Omental fat pad (tissue), 4 donors: ENCODE results near the gene SLC34A1. TPM values are rescaled to one million over a fixed set of nuclear protein-coding genes. Genes with fewer than 3 reads are reported as not detected.

Experiments
- ATAC-seq: fragments of 150-250 bp; one replicate; pipeline ENCODE4 v1.9.1; 2016; ENCODE audit warnings: mild to moderate bottlenecking, moderate library complexity; ENCODE audit not compliant: low FRiP score
- DNase-seq: peaks from one replicate; pipeline ENCODE4 v3.0.0-alpha.2; 2019; ENCODE audit warnings: low spot score
- total RNA-seq, 4 donors: library from RNA; depleted of rRNA; stranded (reverse); fragments of >200 nt; gene quantifications; one replicate each; pipeline ENCODE4 v1.1.0, GENCODE V29; 2016
- TF ChIP-seq, protein P1 (sequence below), 3 donors: fragments of 450-650 bp; IDR thresholded peaks; one replicate each; pipeline ENCODE4 v1.5.1; 2016 to 2017; ENCODE audit warnings: antibody characterized with exemption in 3 of 3, mild to moderate bottlenecking in 3 of 3, moderate library complexity in 2 of 3

Gene SLC34A1
- total RNA-seq, 4 donors from 2014 or later = not detected

DNA sequence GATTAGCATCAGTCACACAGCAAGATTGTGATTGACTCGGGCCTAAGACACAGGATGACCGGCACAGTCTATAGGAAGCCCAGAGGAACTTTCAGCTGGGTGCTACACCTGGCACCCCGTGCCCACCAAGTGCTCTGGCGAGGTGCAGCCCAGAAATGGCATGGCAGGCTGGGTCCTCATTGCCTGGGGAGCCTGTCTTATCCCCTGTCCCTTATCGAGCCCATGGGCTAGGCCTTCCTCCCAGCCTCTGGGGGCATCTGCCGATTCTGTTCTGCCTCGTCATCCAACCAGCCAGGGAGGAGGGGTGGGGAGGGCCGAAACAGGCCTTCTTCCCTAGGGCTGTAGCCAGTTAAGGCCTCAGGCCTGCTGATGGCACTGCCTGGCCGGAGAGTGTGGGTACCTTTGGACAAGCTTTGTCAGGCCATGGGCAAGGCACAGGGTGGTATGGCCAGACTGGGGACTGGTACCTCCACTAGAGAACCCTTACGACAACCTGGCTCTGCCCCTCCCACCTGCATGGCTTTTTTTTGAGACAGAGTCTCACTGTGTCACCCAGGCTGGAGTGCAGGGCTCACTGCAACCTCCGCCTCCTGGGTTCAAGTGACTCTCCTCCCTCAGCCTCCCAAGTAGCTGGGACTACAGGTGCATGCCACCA lies 43.8 kb downstream of the SLC34A1 start:
- TF ChIP-seq, protein P1, sequence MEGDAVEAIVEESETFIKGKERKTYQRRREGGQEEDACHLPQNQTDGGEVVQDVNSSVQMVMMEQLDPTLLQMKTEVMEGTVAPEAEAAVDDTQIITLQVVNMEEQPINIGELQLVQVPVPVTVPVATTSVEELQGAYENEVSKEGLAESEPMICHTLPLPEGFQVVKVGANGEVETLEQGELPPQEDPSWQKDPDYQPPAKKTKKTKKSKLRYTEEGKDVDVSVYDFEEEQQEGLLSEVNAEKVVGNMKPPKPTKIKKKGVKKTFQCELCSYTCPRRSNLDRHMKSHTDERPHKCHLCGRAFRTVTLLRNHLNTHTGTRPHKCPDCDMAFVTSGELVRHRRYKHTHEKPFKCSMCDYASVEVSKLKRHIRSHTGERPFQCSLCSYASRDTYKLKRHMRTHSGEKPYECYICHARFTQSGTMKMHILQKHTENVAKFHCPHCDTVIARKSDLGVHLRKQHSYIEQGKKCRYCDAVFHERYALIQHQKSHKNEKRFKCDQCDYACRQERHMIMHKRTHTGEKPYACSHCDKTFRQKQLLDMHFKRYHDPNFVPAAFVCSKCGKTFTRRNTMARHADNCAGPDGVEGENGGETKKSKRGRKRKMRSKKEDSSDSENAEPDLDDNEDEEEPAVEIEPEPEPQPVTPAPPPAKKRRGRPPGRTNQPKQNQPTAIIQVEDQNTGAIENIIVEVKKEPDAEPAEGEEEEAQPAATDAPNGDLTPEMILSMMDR (IDR thresholded peaks at IDR 0.05) = no peak
- no peak for ATAC-seq
- no peak for DNase-seq

DNA sequence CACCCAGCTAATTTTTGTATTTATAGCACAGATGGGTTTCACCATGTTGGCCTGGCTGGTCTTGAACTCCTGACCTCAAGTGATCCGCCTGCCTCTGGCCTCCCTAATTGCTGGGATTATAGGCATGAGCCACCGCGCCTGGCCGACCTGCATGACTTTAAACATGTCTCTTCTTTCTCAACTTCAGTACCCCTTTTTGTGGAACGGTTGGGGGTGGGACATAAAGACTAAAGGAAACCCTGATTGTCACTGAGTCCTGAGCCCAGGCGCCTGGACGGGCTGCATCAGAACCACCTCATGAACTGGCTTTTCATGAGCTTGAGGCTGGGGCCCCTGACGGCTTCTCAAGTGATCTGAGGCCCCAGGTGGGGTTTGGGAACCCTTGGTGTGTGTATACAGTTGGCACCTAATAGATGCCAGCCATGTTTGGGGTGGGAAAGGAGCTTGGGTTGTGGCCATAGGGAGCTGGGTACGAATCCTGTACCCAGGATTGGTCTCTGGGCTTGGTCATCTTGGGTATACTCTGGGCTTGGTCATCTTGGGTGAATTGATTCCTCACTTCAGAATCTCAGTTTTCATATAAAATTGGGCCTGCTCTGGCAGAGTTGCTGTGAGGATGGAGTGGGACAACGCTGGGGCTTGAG lies 44.5 kb downstream of the SLC34A1 start:
- ATAC-seq (no peak), DNase-seq (no peak)
- TF ChIP-seq, protein P1 (IDR thresholded peaks at IDR 0.05) = no peak

DNA sequence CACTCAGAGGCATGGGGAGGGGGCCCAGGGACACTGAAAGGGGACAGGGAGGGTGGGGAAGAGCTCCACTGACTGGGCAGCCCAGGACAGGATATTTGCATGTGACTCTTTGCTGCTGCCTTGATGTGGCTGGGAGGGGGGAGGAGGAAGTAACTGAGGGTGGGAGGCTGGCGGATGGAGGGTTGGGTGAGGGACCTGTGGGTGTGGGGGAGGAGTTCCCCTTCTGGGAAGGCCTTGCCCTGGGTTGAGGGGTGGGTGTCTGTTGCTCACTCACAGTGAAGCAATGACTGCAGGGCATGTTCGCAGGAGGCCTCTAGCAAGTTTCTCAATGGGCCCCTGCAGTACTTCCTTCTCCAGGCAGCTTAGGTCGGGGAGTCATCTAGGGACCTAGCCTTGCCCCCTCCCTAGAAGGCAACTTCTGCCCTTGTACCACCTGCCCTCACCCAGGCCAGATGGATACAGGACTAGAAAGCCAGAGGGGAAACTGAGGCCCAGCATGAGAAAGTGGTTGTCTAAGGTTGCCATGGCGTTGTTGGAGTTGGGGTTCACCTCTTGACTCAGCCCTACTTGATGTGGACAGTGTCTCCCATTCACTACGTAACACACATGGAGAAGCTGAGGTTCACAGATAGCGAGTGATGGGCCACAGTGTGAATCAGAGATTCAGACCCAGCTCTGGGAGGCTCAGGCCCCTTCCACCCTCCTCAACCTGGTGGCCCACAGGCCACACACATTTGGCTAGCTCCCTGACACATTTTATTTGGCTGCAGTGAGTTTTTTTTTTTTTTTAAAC lies 45.2 kb downstream of the SLC34A1 start:
- no peak for ATAC-seq
- no peak for DNase-seq
- TF ChIP-seq, protein P1 (IDR thresholded peaks at IDR 0.05) = no peak

DNA sequence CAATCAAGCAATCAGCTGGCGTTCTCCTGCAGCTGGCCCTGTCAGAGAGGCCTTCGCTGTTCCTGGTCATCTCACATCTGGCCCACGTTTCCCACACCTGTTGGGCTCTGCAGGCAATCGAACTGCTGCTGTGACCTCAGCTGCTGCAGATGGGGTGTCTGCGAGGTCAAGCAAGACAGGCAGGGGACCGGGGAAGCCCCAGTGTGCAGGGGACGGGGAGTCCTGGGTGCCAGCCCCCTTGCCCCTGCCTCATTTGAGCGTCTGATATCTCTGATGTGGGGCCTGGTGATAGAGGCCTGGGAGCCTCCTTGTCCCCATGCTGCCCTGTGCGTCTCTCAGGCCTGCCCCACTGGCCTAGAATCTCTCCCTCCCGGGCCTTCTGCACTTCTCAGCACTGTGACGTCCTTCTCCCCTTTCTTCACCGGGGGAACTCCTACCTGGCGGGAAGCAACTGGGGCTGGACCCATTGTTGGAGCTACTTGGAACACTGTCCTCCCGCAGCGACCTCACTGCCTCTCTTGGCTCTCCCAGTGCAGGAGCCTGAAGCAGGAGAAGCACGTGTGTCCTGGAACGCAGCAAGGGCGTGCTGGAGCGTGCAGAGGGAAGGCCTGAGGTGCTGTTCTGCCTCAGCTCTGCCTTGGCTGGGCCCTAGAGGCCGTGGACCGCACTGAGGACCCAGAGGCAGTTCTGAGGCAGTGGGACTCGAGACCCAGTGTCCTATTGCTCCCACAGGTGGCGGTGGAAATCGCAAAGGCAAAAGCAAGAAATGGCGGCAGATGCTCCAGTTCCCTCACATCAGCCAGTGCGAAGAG lies 46.1 kb downstream of the SLC34A1 start:
- DNase-seq (no peak), ATAC-seq (no peak)
- TF ChIP-seq, protein P1 (IDR thresholded peaks at IDR 0.05) = no peak

DNA sequence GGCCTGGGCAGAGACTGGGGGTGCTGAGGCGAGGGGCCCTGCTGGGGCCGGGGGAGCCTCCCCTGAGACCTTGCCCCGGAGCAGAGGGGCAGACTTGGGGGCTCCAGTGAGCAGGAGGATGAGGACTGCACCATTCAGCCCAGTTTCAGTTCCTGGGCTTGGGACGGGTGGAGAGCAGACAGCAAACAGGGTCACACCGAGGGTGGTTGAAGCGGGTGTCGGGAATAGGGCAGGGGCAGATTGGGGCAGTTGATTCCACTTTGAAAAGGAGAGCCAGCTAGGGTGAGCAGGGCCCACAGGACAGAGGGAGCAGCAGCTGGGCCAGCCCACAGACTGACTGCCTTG lies 46.7 kb downstream of the SLC34A1 start:
- TF ChIP-seq, protein P1 (IDR thresholded peaks at IDR 0.05) = no peak
- DNase-seq (no peak), ATAC-seq (no peak)

DNA sequence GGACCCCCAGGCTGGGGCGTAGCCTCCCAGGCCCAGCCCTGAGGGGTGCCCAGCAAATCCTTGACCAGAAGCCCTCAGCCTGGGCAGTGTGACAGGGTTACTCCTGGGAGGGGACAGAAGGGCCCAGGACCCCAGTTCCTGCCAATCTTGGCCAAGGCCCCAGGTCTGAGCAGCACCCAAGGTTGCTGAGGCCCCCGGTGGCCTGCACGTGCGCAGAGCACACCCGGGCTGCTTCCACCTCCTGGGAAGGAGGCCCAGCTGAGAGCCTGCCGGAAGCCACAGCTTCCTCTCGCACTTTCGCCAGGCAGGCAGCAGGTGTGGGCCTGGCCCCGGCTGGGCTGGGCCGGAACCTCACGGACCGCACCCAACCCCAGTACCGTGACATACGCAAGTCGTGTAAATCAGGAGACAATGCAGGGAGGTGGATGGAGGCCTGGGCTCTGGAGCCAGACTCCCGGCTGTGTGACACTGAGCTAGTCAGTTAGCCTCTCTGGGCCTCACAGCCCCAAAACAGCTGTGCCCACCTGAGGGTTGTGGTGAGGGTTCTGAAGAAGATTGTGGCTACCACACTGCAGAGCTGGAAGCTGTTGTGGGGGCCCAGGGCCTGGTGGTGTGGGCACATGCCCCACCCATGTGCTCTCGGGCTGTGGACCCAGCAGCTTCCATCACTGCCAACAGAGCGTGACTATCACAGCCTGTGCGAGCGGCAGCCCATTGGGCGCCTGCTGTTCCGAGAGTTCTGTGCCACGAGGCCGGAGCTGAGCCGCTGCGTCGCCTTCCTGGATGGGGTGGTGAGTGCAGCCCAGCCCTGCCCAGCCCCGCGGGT lies 47.3 kb downstream of the SLC34A1 start:
- ATAC-seq (no peak), DNase-seq (no peak)
- TF ChIP-seq, protein P1 (IDR thresholded peaks at IDR 0.05) = no peak
